ENCODE measurements around the gene UNC13D.
A peak's percentile ranks its signal among the peaks of the same experiment; 100 is the strongest.

Gene UNC13D

GRCh38 chr17:75832652-75833400 is 11.4 kb downstream of the UNC13D start:
- DNase-seq, result no peak

- no peak for DNase-seq
Measured at GRCh38 chr17:75832164-75832651, 12.0 kb downstream of the UNC13D start.

- DNase-seq, result no peak
Measured at GRCh38 chr17:75831032-75831571, 13.1 kb downstream of the UNC13D start.

GRCh38 chr17:75830164-75831031 is 13.8 kb downstream of the UNC13D start:
- peak; percentile 43 for DNase-seq

GRCh38 chr17:75829747-75830146 is 14.5 kb downstream of the UNC13D start:
- DNase-seq, result no peak

GRCh38 chr17:75828741-75829140 is 15.5 kb downstream of the UNC13D start:
- DNase-seq, result no peak

GRCh38 chr17:75828076-75828400 is 16.2 kb downstream of the UNC13D start:
- DNase-seq, result no peak

- DNase-seq, result peak; percentile 57
Measured at GRCh38 chr17:75827308-75828075, 16.7 kb downstream of the UNC13D start.

GRCh38 chr17:75826561-75827307 is 17.5 kb downstream of the UNC13D start:
- DNase-seq, result no peak

- no peak for DNase-seq
Measured at GRCh38 chr17:75825748-75826370, 18.3 kb downstream of the UNC13D start.

GRCh38 chr17:75825149-75825552 is 19.1 kb downstream of the UNC13D start:
- no peak for DNase-seq

GRCh38 chr17:75824666-75825065 is 19.5 kb downstream of the UNC13D start:
- DNase-seq, result no peak

GRCh38 chr17:75824050-75824552 is 20.1 kb downstream of the UNC13D start:
- no peak for DNase-seq

GRCh38 chr17:75823257-75824041 is 20.8 kb downstream of the UNC13D start:
- DNase-seq, result no peak

- no peak for DNase-seq
Measured at GRCh38 chr17:75822800-75823166, 21.4 kb downstream of the UNC13D start.

GRCh38 chr17:75822119-75822799 is 21.9 kb downstream of the UNC13D start:
- no peak for DNase-seq

- no peak for DNase-seq
Measured at GRCh38 chr17:75821552-75821951, 22.7 kb downstream of the UNC13D start.

GRCh38 chr17:75820094-75821080 is 23.8 kb downstream of the UNC13D start:
- DNase-seq, result no peak

GRCh38 chr17:75819678-75820077 is 24.5 kb downstream of the UNC13D start:
- no peak for DNase-seq

All from activated CD4-positive, alpha-beta T cell treated with anti-CD3 and anti-CD28 coated beads, Interleukin-2, amount 50 U/mL, for 1 hour (primary cell).